MM.1S (cell line): ENCODE results near the gene TAS1R2.

Experiments
- DNase-seq: peaks from one replicate; pipeline ENCODE4 v3.0.0-alpha.2; 2015
- H2AFZ ChIP-seq: fragments of 300-600 bp; sonication (generic); 2 replicates; pipeline ENCODE4 v1.6.0; 2016; ENCODE audit warnings: antibody characterized with exemption, low read length
- H3F3A ChIP-seq: fragments of 300-600 bp; sonication (generic); 2 replicates; pipeline ENCODE4 v1.6.1; 2016; ENCODE audit warnings: mild to moderate bottlenecking, antibody characterized with exemption, low read length, moderate library complexity, mixed read lengths; ENCODE audit not compliant: insufficient read depth
- H3K27ac ChIP-seq: fragments of 300-600 bp; sonication (generic); 2 replicates; pipeline ENCODE4 v1.5.1; 2016; ENCODE audit warnings: mild to moderate bottlenecking, low read length
- H3K27me3 ChIP-seq: fragments of 300-600 bp; sonication (generic); replicated peaks from 2 replicates; pipeline ENCODE4 v1.6.0; 2016; ENCODE audit warnings: low read length; ENCODE audit not compliant: insufficient read depth
- H3K36me3 ChIP-seq: fragments of 300-600 bp; sonication (generic); replicated peaks from 2 replicates; pipeline ENCODE4 v1.6.1; 2016; ENCODE audit warnings: mild to moderate bottlenecking, low read length, mixed read lengths; ENCODE audit not compliant: insufficient read depth
- H3K4me1 ChIP-seq: fragments of 300-600 bp; sonication (generic); 2 replicates; pipeline ENCODE4 v1.6.1; 2016; ENCODE audit warnings: low read length, mixed read lengths
- H3K4me2 ChIP-seq: fragments of 300-600 bp; sonication (generic); 2 replicates; pipeline ENCODE4 v1.6.0; 2016; ENCODE audit warnings: low read depth, low read length
- H3K4me3 ChIP-seq: fragments of 300-600 bp; sonication (generic); 2 replicates; pipeline ENCODE4 v1.5.1; 2016; ENCODE audit warnings: low read length, mixed read lengths
- H3K79me2 ChIP-seq: fragments of 300-600 bp; sonication (generic); 2 replicates; pipeline ENCODE4 v1.6.1; 2016; ENCODE audit warnings: mixed run types, low read length, mixed read lengths
- H3K9ac ChIP-seq: fragments of 300-600 bp; sonication (generic); 2 replicates; pipeline ENCODE4 v1.6.1; 2016; ENCODE audit warnings: low read length, mixed read lengths
- H3K9me2 ChIP-seq: fragments of 300-600 bp; sonication (generic); replicated peaks from 2 replicates; pipeline ENCODE4 v1.6.1; 2016; ENCODE audit warnings: mild to moderate bottlenecking, low read length, mixed read lengths; ENCODE audit not compliant: insufficient read depth
- H3K9me3 ChIP-seq: fragments of 300-600 bp; sonication (generic); replicated peaks from 2 replicates; pipeline ENCODE4 v1.6.1; 2016; ENCODE audit warnings: mild to moderate bottlenecking, low read length, mixed read lengths; ENCODE audit not compliant: insufficient read depth
- H4K20me1 ChIP-seq: fragments of 300-600 bp; sonication (generic); 2 replicates; pipeline ENCODE4 v1.6.1; 2016; ENCODE audit warnings: mild to moderate bottlenecking, low read length, moderate library complexity, mixed read lengths; ENCODE audit not compliant: insufficient read depth
- EZH2 ChIP-seq: fragments of 300-600 bp; sonication (generic); optimal IDR thresholded peaks from 2 replicates; pipeline ENCODE3; 2017; ENCODE audit warnings: low read depth, mild to moderate bottlenecking, antibody characterized with exemption, low read length, mixed read lengths
- EZH2phosphoT487 ChIP-seq: fragments of 300-600 bp; sonication (generic); IDR thresholded peaks from 2 replicates; pipeline ENCODE4 v1.6.1; 2018; ENCODE audit warnings: antibody characterized with exemption, low read length
- TF ChIP-seq, protein P1 (sequence below): fragments of 300-600 bp; sonication (generic); IDR thresholded peaks from 2 replicates; pipeline ENCODE4 v1.5.1; 2016; ENCODE audit warnings: antibody characterized with exemption, low read length, mixed read lengths

TAS1R2 gene

DNA sequence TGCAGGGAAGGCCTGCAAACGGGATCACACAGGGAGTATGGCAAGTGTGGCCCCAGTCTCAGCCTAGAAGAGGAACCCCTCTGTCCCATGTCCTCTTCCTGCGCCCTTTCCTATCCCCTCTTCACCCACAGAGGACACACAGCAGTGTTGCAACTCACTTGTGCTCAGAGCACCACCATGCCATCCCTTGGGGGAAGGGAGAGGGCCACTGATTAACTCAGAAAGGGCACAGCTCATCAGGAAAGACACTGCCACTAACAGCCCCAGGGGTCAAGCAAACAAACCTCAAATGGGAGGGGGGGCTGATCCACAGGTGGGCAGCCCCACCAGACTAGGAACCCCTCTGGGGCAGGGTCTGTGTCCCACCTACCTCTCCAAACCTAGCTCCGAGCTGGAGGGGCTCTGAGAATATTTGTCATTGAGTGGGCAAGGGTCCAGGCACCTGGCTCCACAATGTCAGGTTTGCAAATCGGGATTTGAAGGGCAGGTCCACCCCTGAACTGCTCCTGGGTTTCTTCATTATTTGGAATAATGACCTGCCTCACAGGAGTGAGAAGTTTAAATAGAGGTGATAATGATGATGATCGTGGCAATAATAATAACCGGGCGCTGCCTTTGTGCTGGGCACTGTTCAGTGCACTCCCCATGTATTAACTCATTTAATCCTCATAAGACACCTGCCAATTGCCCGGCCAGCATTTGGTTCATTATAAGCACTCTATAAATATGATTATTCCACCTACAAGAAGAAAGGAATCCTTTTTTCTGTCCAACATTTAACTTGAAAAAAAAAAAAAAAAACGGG, 41.9 kb upstream of the TAS1R2 start:
- no peaks in the 10 kb centered on the region for H3K36me3 ChIP-seq
- no peaks in the 10 kb centered on the region for H3K9me2 ChIP-seq
- H3K9ac ChIP-seq = peak overlapping the region; percentile 92; the same call in 1 of the 2 replicates
- peak overlapping the region; percentile 97; the same call in 1 of the 2 replicates for H3K4me2 ChIP-seq
- 0 out of 2 replicates have a peak, but pooled peaks cover 6% of the 10 kb centered on the region for H3K4me1 ChIP-seq
- no peak for DNase-seq
- H3K27ac ChIP-seq = no peak overlapping the region
- H3K27me3 ChIP-seq = no peaks in the 10 kb centered on the region
- TF ChIP-seq EZH2 = no peak
- TF ChIP-seq, protein P1, sequence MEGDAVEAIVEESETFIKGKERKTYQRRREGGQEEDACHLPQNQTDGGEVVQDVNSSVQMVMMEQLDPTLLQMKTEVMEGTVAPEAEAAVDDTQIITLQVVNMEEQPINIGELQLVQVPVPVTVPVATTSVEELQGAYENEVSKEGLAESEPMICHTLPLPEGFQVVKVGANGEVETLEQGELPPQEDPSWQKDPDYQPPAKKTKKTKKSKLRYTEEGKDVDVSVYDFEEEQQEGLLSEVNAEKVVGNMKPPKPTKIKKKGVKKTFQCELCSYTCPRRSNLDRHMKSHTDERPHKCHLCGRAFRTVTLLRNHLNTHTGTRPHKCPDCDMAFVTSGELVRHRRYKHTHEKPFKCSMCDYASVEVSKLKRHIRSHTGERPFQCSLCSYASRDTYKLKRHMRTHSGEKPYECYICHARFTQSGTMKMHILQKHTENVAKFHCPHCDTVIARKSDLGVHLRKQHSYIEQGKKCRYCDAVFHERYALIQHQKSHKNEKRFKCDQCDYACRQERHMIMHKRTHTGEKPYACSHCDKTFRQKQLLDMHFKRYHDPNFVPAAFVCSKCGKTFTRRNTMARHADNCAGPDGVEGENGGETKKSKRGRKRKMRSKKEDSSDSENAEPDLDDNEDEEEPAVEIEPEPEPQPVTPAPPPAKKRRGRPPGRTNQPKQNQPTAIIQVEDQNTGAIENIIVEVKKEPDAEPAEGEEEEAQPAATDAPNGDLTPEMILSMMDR = no peak
- no peak for TF ChIP-seq EZH2phosphoT487
- H3F3A ChIP-seq = no peaks in the 10 kb centered on the region
- peak overlapping the region; percentile 99; the same call in 1 of the 2 replicates for H2AFZ ChIP-seq
- H3K79me2 ChIP-seq = no peaks in the 10 kb centered on the region
- peak overlapping the region; percentile 92 for H3K4me3 ChIP-seq
- no peaks in the 10 kb centered on the region for H4K20me1 ChIP-seq
- no peaks in the 10 kb centered on the region for H3K9me3 ChIP-seq

DNA sequence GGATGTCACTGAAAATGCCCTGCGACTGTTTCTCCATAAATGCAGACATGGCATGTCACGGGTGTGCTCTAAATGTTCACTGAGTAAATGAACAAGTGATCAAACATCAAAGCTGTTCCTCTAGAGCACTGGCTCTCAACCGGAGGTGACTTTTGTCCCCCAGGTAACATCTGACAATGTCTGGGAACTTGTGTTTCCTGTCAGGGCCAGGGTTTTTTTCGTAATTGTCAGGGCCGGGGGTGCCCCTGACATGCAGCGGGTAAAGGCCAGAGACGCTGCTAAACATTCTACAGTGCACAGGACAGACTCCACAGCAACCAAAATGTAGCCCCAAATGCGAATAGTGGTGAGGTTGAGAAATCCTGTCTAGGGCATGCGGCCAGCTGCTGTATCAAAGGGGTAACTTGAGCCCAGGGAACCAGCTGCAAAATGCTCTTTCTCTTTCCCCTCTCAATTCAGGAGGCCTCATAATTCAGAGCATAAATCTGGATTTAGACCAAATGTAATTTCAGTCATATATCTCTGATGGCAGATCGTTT, 40.9 kb upstream of the TAS1R2 start:
- H3K9me2 ChIP-seq = no peaks in the 10 kb centered on the region
- no peaks in the 10 kb centered on the region for H3K27me3 ChIP-seq
- H4K20me1 ChIP-seq = no peaks in the 10 kb centered on the region
- H3K9ac ChIP-seq = no peak overlapping the region
- no peaks in the 10 kb centered on the region for H3K9me3 ChIP-seq
- H3K4me3 ChIP-seq = no peak overlapping the region
- TF ChIP-seq, protein P1 = no peak
- TF ChIP-seq EZH2 = no peak
- no peak for TF ChIP-seq EZH2phosphoT487
- 0 out of 2 replicates have a peak, but pooled peaks cover 6% of the 10 kb centered on the region for H3K4me1 ChIP-seq
- no peaks in the 10 kb centered on the region for H3K36me3 ChIP-seq
- no peak for DNase-seq
- no peak overlapping the region for H3K27ac ChIP-seq
- H3K4me2 ChIP-seq = no peak overlapping the region
- no peaks in the 10 kb centered on the region for H3F3A ChIP-seq
- H3K79me2 ChIP-seq = no peaks in the 10 kb centered on the region
- no peak overlapping the region for H2AFZ ChIP-seq

DNA sequence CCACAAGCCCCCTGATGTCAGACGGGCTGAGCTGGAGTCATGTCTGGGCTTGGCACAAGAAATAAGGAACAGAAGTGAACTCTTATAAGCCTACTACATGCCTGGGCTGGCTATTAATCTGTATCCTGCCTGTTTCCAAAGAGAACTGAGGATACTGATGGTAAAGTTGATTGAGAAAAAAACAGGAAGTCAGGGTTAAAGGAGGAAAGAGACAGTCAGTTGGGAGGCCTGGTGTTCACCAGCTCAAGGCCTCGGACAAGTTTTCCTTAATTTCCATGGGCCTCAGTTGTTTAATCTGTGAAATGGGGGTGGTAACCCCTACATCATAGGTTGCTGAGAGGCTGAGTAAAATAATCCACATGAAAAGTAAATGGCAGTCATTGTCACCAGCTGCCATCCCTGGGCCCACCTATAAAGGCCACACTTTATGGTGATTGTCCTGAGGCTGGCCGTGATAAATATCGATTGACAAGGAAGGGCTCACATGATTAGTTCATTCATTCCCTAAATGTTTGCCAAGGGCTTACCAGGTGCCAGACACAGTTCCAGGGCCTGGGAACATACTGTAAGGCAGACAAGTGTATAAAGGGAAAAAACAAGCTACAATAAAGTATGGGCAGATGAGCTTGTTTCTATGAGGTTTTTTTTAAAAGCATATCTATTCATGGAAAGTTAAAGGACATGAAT, 40.0 kb upstream of the TAS1R2 start:
- Histone ChIP-seq H3K27ac (no peak overlapping the region), H3K4me1 (0 out of 2 replicates have a peak, but pooled peaks cover 6% of the 10 kb centered on the region), H3K9me2 (no peaks in the 10 kb centered on the region), H3K27me3 (no peaks in the 10 kb centered on the region), H2AFZ (no peak overlapping the region), H3K79me2 (no peaks in the 10 kb centered on the region), H3F3A (no peaks in the 10 kb centered on the region), H3K36me3 (no peaks in the 10 kb centered on the region), H4K20me1 (no peaks in the 10 kb centered on the region), H3K9ac (no peak overlapping the region), H3K9me3 (no peaks in the 10 kb centered on the region), H3K4me3 (no peak overlapping the region), H3K4me2 (no peak overlapping the region)
- TF ChIP-seq EZH2phosphoT487 = no peak
- TF ChIP-seq EZH2 = no peak
- TF ChIP-seq, protein P1 = no peak
- no peak for DNase-seq
